Esophagus muscularis mucosa (tissue), 4 donors: Measurements from ENCODE around the gene PNMA5.
"Not testable (repeated sequence)": the region's sequence is repeated elsewhere in the genome, so short reads cannot be mapped to it uniquely, and the experiment has no call there.

ENCODE experiments used
- EP300 ChIP-seq: sonication (generic); formaldehyde crosslinking; IDR thresholded peaks from one replicate; pipeline ENCODE4 v1.6.1; 2017; ENCODE audit warnings: antibody characterized with exemption
- POLR2A ChIP-seq: fragments of 450-650 bp; IDR thresholded peaks from one replicate; pipeline ENCODE4 v1.6.1; 2017; ENCODE audit warnings: antibody characterized with exemption, moderate library complexity, mild to moderate bottlenecking, low read depth
- POLR2AphosphoS5 ChIP-seq, 2 donors: sonication (generic); formaldehyde crosslinking; IDR thresholded peaks; one replicate each; pipeline ENCODE4 v1.6.1; 2017; ENCODE audit warnings: antibody characterized with exemption in 2 of 2
- TF ChIP-seq, protein P1 (sequence below), 3 experiments: fragments of 200-600 bp in 2 of 3; fragments of 450-650 bp in 1 of 3; sonication (generic) in 2 of 3; IDR thresholded peaks; one replicate each; pipeline ENCODE4 v1.5.1; 2017 to 2019; ENCODE audit warnings: antibody characterized with exemption in 3 of 3, mild to moderate bottlenecking in 2 of 3, moderate library complexity in 1 of 3

DNA sequence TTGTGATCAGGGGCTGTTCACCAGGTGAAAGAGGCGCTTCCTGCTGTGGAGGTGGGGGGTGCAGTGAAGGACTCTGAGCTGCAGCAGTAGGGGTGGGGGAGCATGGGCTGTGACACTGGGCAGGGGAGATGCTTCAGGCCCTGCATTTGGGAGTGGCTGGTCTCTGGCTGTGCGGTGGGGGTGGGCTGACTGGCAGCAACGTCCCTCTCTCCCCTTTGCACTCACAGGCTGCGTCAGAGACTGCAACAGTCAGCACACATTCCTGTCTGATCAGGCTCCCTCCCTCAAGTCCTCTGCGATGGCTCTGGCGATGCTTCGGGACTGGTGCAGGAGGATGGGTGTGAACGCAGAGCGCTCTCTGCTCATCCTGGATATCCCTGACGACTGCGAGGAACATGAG lies 34.6 kb upstream of the PNMA5 start:
- not testable (repeated sequence) for TF ChIP-seq POLR2AphosphoS5 (IDR thresholded peaks at IDR 0.05); POLR2A; EP300
- TF ChIP-seq, protein P1, sequence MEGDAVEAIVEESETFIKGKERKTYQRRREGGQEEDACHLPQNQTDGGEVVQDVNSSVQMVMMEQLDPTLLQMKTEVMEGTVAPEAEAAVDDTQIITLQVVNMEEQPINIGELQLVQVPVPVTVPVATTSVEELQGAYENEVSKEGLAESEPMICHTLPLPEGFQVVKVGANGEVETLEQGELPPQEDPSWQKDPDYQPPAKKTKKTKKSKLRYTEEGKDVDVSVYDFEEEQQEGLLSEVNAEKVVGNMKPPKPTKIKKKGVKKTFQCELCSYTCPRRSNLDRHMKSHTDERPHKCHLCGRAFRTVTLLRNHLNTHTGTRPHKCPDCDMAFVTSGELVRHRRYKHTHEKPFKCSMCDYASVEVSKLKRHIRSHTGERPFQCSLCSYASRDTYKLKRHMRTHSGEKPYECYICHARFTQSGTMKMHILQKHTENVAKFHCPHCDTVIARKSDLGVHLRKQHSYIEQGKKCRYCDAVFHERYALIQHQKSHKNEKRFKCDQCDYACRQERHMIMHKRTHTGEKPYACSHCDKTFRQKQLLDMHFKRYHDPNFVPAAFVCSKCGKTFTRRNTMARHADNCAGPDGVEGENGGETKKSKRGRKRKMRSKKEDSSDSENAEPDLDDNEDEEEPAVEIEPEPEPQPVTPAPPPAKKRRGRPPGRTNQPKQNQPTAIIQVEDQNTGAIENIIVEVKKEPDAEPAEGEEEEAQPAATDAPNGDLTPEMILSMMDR (IDR thresholded peaks at IDR 0.05): not testable (repeated sequence)
